ENCODE measurements around the gene HCK. TPM values are rescaled to one million over a fixed set of nuclear protein-coding genes. Genes with fewer than 3 reads are reported as not detected.
"Not testable (repeated sequence)": the region's sequence is repeated elsewhere in the genome, so short reads cannot be mapped to it uniquely, and the experiment has no call there.

The HCK gene
- total RNA-seq, 2 experiments from 2014 or later = 0.67 to 1.0 TPM

DNA sequence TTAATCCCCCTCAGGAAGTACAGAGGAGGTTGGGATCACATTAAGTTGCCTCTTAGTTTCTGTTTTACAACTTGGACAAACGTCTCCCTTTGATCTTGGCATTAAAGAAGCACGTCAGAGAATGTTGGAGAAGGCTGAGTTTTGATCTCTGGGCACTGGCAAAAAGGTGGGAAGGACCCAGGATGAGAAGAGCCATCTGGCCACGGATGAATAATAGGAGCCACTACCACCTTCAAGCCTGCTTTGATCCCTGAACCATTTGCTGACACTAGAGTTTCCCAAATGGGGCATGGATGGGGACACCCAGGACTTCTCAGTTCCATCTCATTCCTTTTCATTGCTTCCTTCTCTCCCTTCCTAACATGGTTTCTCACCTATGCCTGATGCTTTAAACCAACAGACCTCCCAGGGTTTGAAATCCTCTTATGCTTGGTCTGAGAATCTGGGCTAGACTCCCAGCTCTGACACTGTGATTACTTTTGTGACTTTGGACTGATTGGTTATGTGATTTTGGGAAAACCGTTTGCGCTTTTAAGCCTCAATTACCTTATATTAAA is 63.2 kb downstream of the HCK start:
- intact Hi-C loops (cut with DNase I, micrococcal nuclease) = loop anchor here in 1 of 2 experiments (10.0 kb wide), 1 partner anchor 1700 kb away; the partner anchor contains the start of gene CHMP4B
- Histone ChIP-seq H3K9me3 (ENCODE audit: control insufficient read depth in 1 of 2, insufficient read depth in 1 of 2, low read length in 2 of 2) (no peaks in the 10 kb centered on the region), H3K27ac (ENCODE audit: low read depth in 1 of 2, low read length in 2 of 2) (no peak overlapping the region), H3K27me3 (ENCODE audit: control insufficient read depth in 1 of 2, insufficient read depth in 2 of 2, low read length in 2 of 2) (no peaks in the 10 kb centered on the region), H3K4me3 (ENCODE audit: low read length) (no peak overlapping the region), H3K4me1 (ENCODE audit: insufficient read depth, low read length) (peaks cover 32% of the 10 kb centered on the region), H3K36me3 (ENCODE audit: insufficient read depth, low read length) (peaks cover 7% of the 10 kb centered on the region)
- H3K4me1 Mint-ChIP-seq (ENCODE audit: low read depth) = peaks cover 65% of the 10 kb centered on the region
- peaks cover 17% of the 10 kb centered on the region for H3K36me3 Mint-ChIP-seq (ENCODE audit: low read depth)
- no peaks in the 10 kb centered on the region for H3K9me3 Mint-ChIP-seq
- peak overlapping the region; percentile 1 for H3K4me3 Mint-ChIP-seq
- ATAC-seq (ENCODE audit: poor library complexity) (no peak), DNase-seq (no peak)
- ChIA-PET POLR2A (no interaction called here), CTCF (interaction anchor here (0.7 kb wide), 1 partner anchor 164 kb away, joined by 3 read pairs; no protein-coding TSS in a partner anchor)
- TF ChIP-seq, protein P1, sequence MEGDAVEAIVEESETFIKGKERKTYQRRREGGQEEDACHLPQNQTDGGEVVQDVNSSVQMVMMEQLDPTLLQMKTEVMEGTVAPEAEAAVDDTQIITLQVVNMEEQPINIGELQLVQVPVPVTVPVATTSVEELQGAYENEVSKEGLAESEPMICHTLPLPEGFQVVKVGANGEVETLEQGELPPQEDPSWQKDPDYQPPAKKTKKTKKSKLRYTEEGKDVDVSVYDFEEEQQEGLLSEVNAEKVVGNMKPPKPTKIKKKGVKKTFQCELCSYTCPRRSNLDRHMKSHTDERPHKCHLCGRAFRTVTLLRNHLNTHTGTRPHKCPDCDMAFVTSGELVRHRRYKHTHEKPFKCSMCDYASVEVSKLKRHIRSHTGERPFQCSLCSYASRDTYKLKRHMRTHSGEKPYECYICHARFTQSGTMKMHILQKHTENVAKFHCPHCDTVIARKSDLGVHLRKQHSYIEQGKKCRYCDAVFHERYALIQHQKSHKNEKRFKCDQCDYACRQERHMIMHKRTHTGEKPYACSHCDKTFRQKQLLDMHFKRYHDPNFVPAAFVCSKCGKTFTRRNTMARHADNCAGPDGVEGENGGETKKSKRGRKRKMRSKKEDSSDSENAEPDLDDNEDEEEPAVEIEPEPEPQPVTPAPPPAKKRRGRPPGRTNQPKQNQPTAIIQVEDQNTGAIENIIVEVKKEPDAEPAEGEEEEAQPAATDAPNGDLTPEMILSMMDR (IDR thresholded peaks at IDR 0.05) = no peak
- no peak overlapping the region for H3K27ac Mint-ChIP-seq
- H3K27me3 Mint-ChIP-seq = no peaks in the 10 kb centered on the region

DNA sequence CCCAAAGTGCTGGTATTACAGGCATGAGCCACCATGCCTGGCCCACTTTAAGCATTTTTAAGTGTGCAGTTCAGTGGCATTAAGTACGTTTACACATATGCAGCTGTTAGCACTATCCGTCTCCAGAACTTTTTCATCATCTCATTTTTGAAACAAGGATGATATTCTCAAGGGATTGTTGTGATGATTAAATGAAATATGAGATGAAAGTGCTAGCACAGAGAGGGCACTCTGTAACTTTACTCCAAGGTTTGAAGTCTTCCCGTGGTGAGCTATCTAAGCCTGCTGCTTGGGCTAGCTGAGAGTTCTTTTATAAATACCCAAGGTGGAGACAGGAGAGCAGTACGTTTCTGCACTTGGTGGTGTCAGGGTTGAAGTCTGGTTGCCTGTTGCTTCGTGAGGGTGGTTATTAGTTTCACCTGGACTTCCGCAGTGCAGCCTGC is 64.1 kb downstream of the HCK start:
- ChIA-PET POLR2A (no interaction called here), CTCF (interaction anchor here (0.6 to 0.7 kb wide), 2 partner anchors 10 to 537 kb away, joined by 3 to 4 read pairs; no protein-coding TSS in a partner anchor)
- Histone ChIP-seq H3K4me1 (ENCODE audit: insufficient read depth, low read length) (peaks cover 26% of the 10 kb centered on the region), H3K9me3 (ENCODE audit: control insufficient read depth in 1 of 2, insufficient read depth in 1 of 2, low read length in 2 of 2) (no peaks in the 10 kb centered on the region), H3K27ac (ENCODE audit: low read depth in 1 of 2, low read length in 2 of 2) (no peak overlapping the region), H3K36me3 (ENCODE audit: insufficient read depth, low read length) (peaks cover 7% of the 10 kb centered on the region), H3K27me3 (ENCODE audit: control insufficient read depth in 1 of 2, insufficient read depth in 2 of 2, low read length in 2 of 2) (no peaks in the 10 kb centered on the region), H3K4me3 (ENCODE audit: low read length) (no peak overlapping the region)
- Mint-ChIP-seq H3K4me1 (ENCODE audit: low read depth) (peaks cover 62% of the 10 kb centered on the region), H3K9me3 (no peaks in the 10 kb centered on the region), H3K27ac (no peak overlapping the region), H3K27me3 (no peaks in the 10 kb centered on the region), H3K36me3 (ENCODE audit: low read depth) (peaks cover 17% of the 10 kb centered on the region), H3K4me3 (no peak overlapping the region)
- DNase-seq (no peak), ATAC-seq (ENCODE audit: poor library complexity) (no peak)
- TF ChIP-seq, protein P1 (IDR thresholded peaks at IDR 0.05) = no peak
- intact Hi-C loops (cut with DNase I, micrococcal nuclease) = loop anchor here in 1 of 2 experiments (10.0 kb wide), 1 partner anchor 1699 kb away; the partner anchor contains the start of gene CHMP4B

DNA sequence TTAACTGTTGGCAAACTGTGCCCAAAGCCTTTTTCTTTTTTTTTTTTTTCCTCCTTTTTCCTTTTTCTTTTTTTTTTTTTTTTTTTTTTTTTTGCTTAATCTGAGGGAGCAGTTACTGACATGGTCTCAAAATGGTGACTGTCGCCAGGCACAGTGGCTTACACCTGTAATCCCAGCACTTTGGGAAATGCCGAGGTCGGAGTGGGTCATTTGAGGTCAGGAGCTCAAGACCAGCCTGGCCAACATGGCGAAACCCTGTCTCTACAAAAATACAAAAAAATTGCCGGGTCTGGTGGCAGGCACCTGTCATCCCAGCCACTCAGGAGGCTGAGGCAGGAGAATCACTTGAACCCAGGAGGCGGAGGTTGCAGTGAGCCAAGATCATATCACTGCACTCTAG is 64.8 kb downstream of the HCK start:
- Mint-ChIP-seq H3K27ac (peak overlapping the region; percentile 61), H3K36me3 (ENCODE audit: low read depth) (peaks cover 17% of the 10 kb centered on the region), H3K4me1 (ENCODE audit: low read depth) (peaks cover 55% of the 10 kb centered on the region)
- H3K27me3 Mint-ChIP-seq; POLR2A ChIA-PET; ATAC-seq (ENCODE audit: poor library complexity); H3K9me3 ChIP-seq (ENCODE audit: control insufficient read depth in 1 of 2, insufficient read depth in 1 of 2, low read length in 2 of 2); H3K36me3 ChIP-seq (ENCODE audit: insufficient read depth, low read length); H3K27ac ChIP-seq (ENCODE audit: low read depth in 1 of 2, low read length in 2 of 2); H3K4me3 Mint-ChIP-seq; H3K27me3 ChIP-seq (ENCODE audit: control insufficient read depth in 1 of 2, insufficient read depth in 2 of 2, low read length in 2 of 2); H3K4me3 ChIP-seq (ENCODE audit: low read length); DNase-seq; H3K9me3 Mint-ChIP-seq: not testable (repeated sequence)
- intact Hi-C loops (cut with DNase I, micrococcal nuclease) = loop anchor here in 1 of 2 experiments (10.0 kb wide), 1 partner anchor 1698 kb away; the partner anchor contains the start of gene CHMP4B
- CTCF ChIA-PET = interaction anchor here (0.6 to 0.7 kb wide), 2 partner anchors 9 to 536 kb away, joined by 3 to 4 read pairs; no protein-coding TSS in a partner anchor
- peaks cover 26% of the 10 kb centered on the region for H3K4me1 ChIP-seq (ENCODE audit: insufficient read depth, low read length)

DNA sequence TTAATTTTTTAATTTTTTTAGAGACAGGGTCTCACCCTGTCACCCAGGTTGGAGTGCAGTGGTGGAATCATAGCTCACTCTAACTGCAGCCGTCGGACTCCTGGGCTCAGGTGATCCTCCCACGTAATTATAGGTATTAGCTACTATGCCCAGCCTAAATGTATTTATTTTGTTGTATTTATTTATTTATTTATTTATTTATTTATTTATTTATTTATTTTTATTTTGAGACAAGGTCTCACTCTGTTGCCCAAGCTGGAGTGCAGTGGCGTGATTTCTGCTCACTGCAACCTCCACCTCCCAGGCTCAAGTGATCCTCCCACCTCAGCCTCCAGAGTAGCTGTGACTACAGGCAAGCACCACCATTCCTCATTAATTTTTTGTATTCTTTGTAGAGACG is 66.4 kb downstream of the HCK start:
- not testable (repeated sequence) for H3K4me3 ChIP-seq (ENCODE audit: low read length); H3K27me3 Mint-ChIP-seq; H3K27ac ChIP-seq (ENCODE audit: low read depth in 1 of 2, low read length in 2 of 2); H3K27ac Mint-ChIP-seq; H3K27me3 ChIP-seq (ENCODE audit: control insufficient read depth in 1 of 2, insufficient read depth in 2 of 2, low read length in 2 of 2); H3K9me3 ChIP-seq (ENCODE audit: control insufficient read depth in 1 of 2, insufficient read depth in 1 of 2, low read length in 2 of 2); DNase-seq; ATAC-seq (ENCODE audit: poor library complexity); H3K9me3 Mint-ChIP-seq; H3K4me3 Mint-ChIP-seq; H3K36me3 ChIP-seq (ENCODE audit: insufficient read depth, low read length)
- intact Hi-C loops (cut with DNase I, micrococcal nuclease) = loop anchor here in 1 of 2 experiments (10.0 kb wide), 1 partner anchor 1696 kb away; the partner anchor contains the start of gene CHMP4B
- POLR2A ChIA-PET = interaction anchor here (1.0 to 1.9 kb wide), 2 partner anchors 9 to 391 kb away, joined by 3 to 4 read pairs; partner anchors contain the start of gene TM9SF4
- H3K4me1 Mint-ChIP-seq (ENCODE audit: low read depth) = peaks cover 43% of the 10 kb centered on the region
- CTCF ChIA-PET = interaction anchor here (1.8 kb wide), 1 partner anchor 9 kb away, joined by 4 read pairs; no protein-coding TSS in a partner anchor
- peaks cover 17% of the 10 kb centered on the region for H3K36me3 Mint-ChIP-seq (ENCODE audit: low read depth)
- H3K4me1 ChIP-seq (ENCODE audit: insufficient read depth, low read length) = peaks cover 15% of the 10 kb centered on the region

Measured in CD4-positive, alpha-beta T cell (primary cell).